ENCODE measurements around the gene BLMH.
"Not testable (repeated sequence)": the region's sequence is repeated elsewhere in the genome, so short reads cannot be mapped to it uniquely, and the experiment has no call there.

Gene BLMH

GRCh38 chr17:30207655-30208054, 84.1 kb downstream of the BLMH start:
- no peak for DNase-seq (ENCODE audit: low read depth in 1 of 2, low spot score in 1 of 2)

GRCh38 chr17:30203471-30203981, 88.2 kb downstream of the BLMH start:
- DNase-seq (ENCODE audit: low read depth in 1 of 2, low spot score in 1 of 2), result no peak

GRCh38 chr17:30200656-30201055, 91.1 kb downstream of the BLMH start:
- DNase-seq (ENCODE audit: low read depth in 1 of 2, low spot score in 1 of 2), result not testable (repeated sequence)

GRCh38 chr17:30200106-30200505, 91.6 kb downstream of the BLMH start:
- no peak for DNase-seq (ENCODE audit: low read depth in 1 of 2, low spot score in 1 of 2)

GRCh38 chr17:30199600-30199999, 92.1 kb downstream of the BLMH start:
- no peak for DNase-seq (ENCODE audit: low read depth in 1 of 2, low spot score in 1 of 2)
